Left ventricle myocardium inferior (tissue), 1 donor: ENCODE results near the gene F2. TPM values are rescaled to one million over a fixed set of nuclear protein-coding genes. Genes with fewer than 3 reads are reported as not detected.

Experiments
- DNase-seq: peaks from one replicate; pipeline ENCODE4 v3.0.0-alpha.2; 2020
- H3K27ac ChIP-seq: fragments of 200-600 bp; replicated peaks from 2 replicates; pipeline ENCODE4 v1.8.0; 2021
- H3K27me3 ChIP-seq: fragments of 200-600 bp; 2 replicates; pipeline ENCODE4 v1.8.0; 2021; ENCODE audit warnings: low read depth
- H3K36me3 ChIP-seq: fragments of 200-600 bp; 2 replicates; pipeline ENCODE4 v1.8.0; 2021
- H3K4me1 ChIP-seq: fragments of 200-600 bp; 2 replicates; pipeline ENCODE4 v1.8.0; 2021
- H3K4me3 ChIP-seq: fragments of 200-600 bp; 2 replicates; pipeline ENCODE4 v1.8.0; 2021; ENCODE audit warnings: mild to moderate bottlenecking, moderate library complexity
- H3K9me3 ChIP-seq: fragments of 200-600 bp; replicated peaks from 2 replicates; pipeline ENCODE4 v1.8.0; 2021
- intact Hi-C: fragments of 100-400 bp; cut with micrococcal nuclease; formaldehyde crosslinking; loops from one replicate; pipeline ENCODE4 v1.11.0; 2022
- total RNA-seq: library from RNA; stranded (reverse); fragmentation: NEBNext Ultra II Directional; extraction: Animal tissue kit (Norgen Biotek cat#: 25700); gene quantifications from one replicate; pipeline ENCODE4 v1.2.1, GENCODE V29; 2021
- TF ChIP-seq, protein P1 (sequence below): fragments of 200-600 bp; IDR thresholded peaks from 2 replicates; pipeline ENCODE4 v1.8.0; 2021; ENCODE audit warnings: antibody characterized with exemption, mild to moderate bottlenecking, borderline replicate concordance
- donor health status: DM: no; HTN: yes; CAD: no; lungs with severe emphysema.

F2 gene
- total RNA-seq, 1 donor from 2014 or later = not detected

DNA sequence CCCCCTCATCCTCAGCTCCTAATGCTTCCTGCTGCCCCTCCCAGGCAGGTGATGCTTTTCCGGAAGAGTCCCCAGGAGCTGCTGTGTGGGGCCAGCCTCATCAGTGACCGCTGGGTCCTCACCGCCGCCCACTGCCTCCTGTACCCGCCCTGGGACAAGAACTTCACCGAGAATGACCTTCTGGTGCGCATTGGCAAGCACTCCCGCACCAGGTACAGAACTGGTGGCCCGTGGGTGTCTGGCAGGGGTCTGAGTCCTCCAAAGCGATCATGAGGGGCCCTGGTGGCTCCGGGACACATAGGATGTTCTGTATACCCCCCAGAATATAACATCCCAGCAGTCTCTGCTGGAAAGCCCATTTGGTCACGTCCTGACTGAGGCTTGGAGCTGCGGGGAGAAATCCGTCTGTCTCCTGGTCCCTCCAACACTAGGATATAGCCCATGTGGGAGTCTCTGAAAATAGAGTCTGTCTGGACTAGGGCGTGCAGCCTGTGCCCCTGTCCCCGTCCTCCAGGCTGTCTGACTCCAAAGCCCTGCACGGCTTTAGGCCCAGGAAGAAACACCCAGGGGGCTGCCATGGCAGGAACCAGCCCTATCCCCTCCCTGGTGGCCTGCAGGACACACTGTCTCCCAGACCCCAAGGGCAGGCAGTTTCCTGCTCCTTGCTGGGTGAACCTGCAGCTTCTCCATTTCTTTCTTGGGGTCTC is 9.1 kb downstream of the F2 start:
- Histone ChIP-seq H3K4me3 (no peak overlapping the region), H3K9me3 (no peaks in the 10 kb centered on the region), H3K4me1 (no peaks in the 10 kb centered on the region), H3K27me3 (no peaks in the 10 kb centered on the region), H3K27ac (no peak overlapping the region), H3K36me3 (no peaks in the 10 kb centered on the region)
- no peak for DNase-seq
- intact Hi-C loops = no loop called here
- TF ChIP-seq, protein P1, sequence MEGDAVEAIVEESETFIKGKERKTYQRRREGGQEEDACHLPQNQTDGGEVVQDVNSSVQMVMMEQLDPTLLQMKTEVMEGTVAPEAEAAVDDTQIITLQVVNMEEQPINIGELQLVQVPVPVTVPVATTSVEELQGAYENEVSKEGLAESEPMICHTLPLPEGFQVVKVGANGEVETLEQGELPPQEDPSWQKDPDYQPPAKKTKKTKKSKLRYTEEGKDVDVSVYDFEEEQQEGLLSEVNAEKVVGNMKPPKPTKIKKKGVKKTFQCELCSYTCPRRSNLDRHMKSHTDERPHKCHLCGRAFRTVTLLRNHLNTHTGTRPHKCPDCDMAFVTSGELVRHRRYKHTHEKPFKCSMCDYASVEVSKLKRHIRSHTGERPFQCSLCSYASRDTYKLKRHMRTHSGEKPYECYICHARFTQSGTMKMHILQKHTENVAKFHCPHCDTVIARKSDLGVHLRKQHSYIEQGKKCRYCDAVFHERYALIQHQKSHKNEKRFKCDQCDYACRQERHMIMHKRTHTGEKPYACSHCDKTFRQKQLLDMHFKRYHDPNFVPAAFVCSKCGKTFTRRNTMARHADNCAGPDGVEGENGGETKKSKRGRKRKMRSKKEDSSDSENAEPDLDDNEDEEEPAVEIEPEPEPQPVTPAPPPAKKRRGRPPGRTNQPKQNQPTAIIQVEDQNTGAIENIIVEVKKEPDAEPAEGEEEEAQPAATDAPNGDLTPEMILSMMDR = no peak

DNA sequence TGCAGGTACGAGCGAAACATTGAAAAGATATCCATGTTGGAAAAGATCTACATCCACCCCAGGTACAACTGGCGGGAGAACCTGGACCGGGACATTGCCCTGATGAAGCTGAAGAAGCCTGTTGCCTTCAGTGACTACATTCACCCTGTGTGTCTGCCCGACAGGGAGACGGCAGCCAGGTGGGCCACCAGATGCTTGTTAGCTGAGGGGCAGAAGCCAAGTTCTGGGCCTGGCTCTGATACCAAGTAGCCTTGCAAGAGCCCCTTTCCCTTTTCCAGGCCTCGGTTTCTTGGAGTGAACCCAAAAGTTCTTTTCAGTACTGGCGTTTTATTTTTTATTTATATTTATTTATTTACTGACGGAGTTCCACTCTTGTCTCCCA is 9.6 kb downstream of the F2 start:
- no peaks in the 10 kb centered on the region for H3K36me3 ChIP-seq
- H3K27me3 ChIP-seq = no peaks in the 10 kb centered on the region
- H3K27ac ChIP-seq = no peak overlapping the region
- H3K4me1 ChIP-seq = no peaks in the 10 kb centered on the region
- no peak overlapping the region for H3K4me3 ChIP-seq
- no peaks in the 10 kb centered on the region for H3K9me3 ChIP-seq
- intact Hi-C loops = no loop called here
- TF ChIP-seq, protein P1 = no peak
- DNase-seq = no peak

DNA sequence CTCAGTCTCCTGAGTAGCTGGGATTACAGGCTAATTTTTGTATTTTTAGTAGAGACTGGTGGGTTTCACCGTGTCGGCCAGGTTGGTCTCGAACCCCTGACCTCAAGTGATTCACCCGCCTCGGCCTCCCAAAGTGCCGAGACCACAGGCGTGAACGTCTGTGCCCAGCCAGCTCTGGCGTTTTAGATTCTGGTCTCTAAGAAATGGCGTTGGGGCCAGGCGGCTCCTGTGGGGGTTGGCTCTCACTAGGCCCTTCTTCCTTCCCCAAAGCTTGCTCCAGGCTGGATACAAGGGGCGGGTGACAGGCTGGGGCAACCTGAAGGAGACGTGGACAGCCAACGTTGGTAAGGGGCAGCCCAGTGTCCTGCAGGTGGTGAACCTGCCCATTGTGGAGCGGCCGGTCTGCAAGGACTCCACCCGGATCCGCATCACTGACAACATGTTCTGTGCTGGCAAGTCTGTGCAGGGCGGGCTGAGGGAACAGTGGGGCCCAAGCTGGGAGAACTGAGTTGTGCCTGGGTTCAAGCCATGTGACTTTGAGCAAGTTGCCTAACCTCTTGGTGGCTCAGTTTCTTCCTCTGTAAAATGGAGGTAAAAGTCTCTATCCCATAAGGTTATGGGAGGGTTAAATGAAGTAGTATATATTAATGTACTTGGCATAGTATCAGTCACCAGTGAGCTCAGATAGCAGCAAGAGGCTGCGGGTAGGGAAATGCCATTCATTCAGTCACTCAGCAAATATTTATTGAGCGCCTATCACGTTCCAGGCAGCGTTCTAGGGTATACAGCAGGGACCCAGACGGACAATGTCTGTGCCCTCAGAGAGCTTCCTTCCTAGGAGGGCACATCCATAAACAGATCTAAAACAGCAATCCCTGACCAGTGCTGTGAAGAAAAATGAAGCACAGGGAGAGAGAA is 10.4 kb downstream of the F2 start:
- no peaks in the 10 kb centered on the region for H3K36me3 ChIP-seq
- intact Hi-C loops = no loop called here
- H3K4me1 ChIP-seq = no peaks in the 10 kb centered on the region
- H3K4me3 ChIP-seq = no peak overlapping the region
- H3K9me3 ChIP-seq = no peaks in the 10 kb centered on the region
- H3K27ac ChIP-seq = no peak overlapping the region
- H3K27me3 ChIP-seq = no peaks in the 10 kb centered on the region
- TF ChIP-seq, protein P1 = no peak
- DNase-seq = no peak

DNA sequence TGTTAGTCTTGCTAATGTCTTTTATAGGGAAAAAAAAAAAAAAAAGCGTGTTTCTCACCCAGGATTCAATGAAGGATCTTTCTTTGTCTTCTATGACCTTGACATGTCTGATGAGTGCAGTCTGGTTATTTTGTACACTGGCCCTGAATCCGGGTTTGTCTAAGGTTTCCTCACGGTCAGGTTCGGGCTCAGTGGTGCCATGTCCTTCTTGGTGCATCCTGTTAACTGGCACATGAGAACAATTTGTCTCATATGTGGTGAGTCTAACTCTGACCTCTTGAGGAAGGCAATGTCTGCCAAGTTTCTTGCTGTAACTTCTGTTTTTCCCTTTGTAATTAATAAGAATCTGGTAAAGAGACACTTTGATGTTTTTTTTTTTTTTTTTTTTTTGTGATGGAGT is 12.5 kb downstream of the F2 start:
- H3K4me1 ChIP-seq = no peaks in the 10 kb centered on the region
- DNase-seq = no peak
- no peaks in the 10 kb centered on the region for H3K9me3 ChIP-seq
- H3K36me3 ChIP-seq = no peaks in the 10 kb centered on the region
- TF ChIP-seq, protein P1 = no peak
- no peaks in the 10 kb centered on the region for H3K27me3 ChIP-seq
- no peak overlapping the region for H3K27ac ChIP-seq
- intact Hi-C loops = no loop called here
- no peak overlapping the region for H3K4me3 ChIP-seq

DNA sequence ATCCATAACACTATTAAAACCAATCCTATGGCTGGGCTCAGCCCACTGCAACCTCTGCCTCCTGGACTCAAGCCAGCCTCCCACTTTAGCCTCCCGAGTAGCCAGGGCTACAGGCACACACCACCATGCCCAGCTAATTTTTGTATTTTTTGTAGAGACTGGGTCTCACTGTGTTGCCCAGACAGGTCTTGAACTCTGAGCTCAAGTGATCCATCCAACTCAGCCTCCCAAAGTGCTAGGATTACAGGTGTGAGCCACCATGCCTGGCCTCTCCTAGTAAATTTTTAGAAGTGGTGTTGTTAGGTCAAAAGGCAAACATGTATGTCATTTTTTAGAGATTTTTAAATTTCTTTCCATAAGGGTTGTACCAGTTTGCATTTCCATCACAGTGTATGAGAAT is 14.2 kb downstream of the F2 start:
- H3K27me3 ChIP-seq = no peaks in the 10 kb centered on the region
- intact Hi-C loops = no loop called here
- H3K27ac ChIP-seq = no peak overlapping the region
- H3K4me1 ChIP-seq = no peaks in the 10 kb centered on the region
- H3K4me3 ChIP-seq = no peak overlapping the region
- TF ChIP-seq, protein P1 = no peak
- no peak for DNase-seq
- no peaks in the 10 kb centered on the region for H3K36me3 ChIP-seq
- no peaks in the 10 kb centered on the region for H3K9me3 ChIP-seq
